Stimulated activated CD8-positive, alpha-beta memory T cell treated with anti-CD3 and anti-CD28 coated beads, Interleukin-2, amount 100 ng/mL, for 1 hour (primary cell): ENCODE results near the gene CPOX.
"Not testable (repeated sequence)": the region's sequence is repeated elsewhere in the genome, so short reads cannot be mapped to it uniquely, and the experiment has no call there.

ENCODE experiments used
- DNase-seq, 2 donors: peaks; one replicate each; pipeline ENCODE4 v3.0.0-alpha.2; 2020; ENCODE audit warnings: low read depth in 2 of 2

The CPOX gene

DNA sequence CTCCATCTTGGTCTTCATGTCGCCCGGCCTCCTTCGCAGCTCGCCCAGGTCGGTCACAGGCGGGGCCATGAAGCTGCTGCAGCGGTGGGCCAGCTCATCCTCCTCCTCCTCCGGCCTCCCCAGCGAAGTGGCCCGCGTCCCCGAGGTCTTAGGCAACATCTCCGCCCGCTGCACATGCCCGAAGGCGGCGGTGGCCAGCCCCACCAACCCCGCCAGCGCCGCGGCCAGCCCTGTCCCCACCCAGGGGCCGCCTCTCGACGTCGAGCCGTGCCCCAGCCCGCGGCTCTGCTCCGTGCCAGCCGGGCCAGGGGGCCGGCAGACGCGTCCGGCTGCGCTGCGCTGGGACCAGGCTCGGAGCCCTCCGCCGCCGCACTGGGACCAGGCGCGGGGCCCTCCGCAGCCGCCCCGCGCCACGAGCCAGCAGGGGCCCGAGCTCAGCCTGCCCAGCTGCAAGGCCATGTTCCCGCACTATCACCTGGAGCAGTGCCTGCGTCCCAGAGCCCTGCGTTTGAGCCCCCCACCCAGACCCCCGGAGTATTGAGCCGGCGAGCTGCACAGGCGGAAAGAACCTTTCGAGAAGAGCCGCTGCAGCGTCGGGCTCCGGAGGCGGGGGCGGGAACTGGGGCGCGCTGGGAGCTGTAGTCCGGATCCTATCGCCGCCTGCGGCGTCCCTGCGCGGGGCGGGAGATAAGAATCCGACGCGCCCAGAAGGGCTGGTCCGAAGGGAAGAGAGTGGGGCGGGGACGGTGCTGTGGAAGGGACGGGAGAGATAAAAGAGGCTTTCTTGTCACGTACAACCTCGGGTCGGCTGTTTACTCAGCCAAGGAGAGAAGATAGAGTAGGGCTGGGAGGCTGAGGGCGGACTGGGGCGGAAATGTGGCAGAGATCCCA lies at the start of gene CPOX:
Gene CPOX, minus strand, starts transcription at position 566 of the 891 bp plus-strand sequence. Its CDS starts 107 bp downstream, at position 459.
- DNase-seq: peak; percentile 50 to 65

DNA sequence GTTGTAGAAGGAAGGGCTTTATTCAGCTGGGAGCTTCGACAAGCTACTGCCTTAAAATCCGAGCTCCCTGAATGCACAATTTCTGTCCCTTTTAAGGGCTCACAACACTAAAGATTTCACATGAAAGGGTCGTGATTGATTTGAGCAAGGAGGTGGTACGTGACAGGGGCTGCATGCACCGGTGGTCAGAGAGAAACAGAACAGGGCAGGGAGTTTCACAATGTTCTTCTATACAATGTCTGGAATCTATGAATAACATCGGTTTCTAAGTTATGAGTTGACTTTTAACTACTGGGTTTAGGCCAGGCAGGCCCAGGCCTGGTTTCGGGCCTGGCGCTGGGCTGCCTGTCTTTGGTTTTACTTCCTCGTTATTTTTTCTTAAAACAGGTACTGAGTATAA lies 49.4 kb upstream of the CPOX start:
- not testable (repeated sequence) for DNase-seq

DNA sequence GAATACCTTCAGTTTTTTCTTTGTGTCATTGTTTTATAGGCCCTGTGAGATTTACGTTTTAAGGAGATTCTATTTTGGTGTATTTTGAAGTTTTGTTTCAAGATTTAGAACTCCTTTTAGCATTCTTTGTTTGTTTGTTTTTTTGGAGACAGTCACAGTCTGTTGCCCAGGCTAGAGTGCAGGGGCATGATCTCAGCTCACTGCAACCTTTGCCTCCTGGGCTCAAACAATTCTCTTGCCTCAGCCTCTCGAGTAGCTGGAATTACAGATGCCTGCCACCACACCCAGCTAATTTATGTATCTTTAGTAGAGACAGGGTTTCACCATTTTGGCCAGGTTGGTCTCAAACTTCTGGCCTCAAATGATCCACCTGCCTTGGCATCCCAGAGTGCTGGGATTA lies 48.3 kb upstream of the CPOX start:
- DNase-seq: not testable (repeated sequence)

DNA sequence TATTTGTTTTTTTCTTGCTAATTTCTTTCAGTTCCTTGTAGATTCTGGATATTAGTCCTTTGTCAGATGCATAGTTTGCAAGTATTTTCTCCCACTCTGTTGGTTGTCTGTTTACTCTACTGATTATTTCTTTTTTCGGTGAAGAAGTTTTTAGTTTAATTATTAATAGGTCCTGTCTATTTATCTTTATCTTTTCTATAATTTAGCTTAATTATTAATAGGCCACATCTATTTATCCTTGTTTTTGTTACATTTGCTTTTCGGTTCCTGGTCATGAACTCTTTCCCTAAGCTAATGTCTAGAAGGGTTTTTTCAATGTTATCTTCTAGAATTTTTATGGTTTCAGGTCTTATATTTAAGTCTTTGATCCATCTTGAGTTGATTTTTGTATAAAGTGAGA lies 45.1 kb upstream of the CPOX start:
- not testable (repeated sequence) for DNase-seq

- no peak for DNase-seq
These were observed 37.0 kb upstream of the CPOX start for GRCh38 chr3:98630416-98630815.

DNA sequence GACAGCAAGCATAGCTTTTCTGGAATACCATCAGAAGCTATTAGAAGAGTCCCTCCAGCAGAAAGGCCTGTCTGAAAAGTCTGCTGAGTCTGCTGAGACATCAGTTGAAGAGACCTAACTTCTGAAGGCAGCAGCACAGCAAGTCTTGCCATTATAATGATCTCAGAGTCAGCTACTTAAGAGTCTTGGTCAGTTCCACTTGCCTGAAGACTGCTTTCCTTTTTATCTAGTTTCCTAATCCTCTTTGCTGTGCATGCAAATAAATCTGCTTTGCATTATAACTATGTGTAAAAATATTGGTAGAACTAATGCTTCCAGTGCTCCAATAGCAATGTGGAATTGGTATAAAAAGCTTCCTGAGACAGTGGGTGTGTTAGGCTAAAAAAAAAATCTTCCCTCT lies 34.9 kb upstream of the CPOX start:
- no peak for DNase-seq

DNA sequence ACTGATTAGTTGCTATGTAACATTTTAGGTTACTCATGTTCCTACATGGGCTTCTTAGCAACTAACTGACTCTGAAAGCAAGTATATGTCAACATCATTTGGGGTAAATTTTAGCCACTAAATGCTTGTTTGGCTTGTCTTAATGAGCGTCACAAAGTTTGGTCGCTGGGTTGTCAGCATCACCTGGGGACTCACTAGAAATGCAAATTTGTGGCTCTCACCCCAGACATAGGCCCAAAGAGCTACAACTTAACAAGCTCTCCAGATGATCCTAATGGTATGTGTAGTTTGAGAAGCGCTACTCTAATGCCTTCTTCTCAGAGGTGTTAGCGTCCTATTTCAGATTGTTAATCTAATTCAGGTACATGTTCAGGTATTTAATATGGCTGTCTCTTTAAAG lies 32.7 kb upstream of the CPOX start:
- DNase-seq: no peak

DNA sequence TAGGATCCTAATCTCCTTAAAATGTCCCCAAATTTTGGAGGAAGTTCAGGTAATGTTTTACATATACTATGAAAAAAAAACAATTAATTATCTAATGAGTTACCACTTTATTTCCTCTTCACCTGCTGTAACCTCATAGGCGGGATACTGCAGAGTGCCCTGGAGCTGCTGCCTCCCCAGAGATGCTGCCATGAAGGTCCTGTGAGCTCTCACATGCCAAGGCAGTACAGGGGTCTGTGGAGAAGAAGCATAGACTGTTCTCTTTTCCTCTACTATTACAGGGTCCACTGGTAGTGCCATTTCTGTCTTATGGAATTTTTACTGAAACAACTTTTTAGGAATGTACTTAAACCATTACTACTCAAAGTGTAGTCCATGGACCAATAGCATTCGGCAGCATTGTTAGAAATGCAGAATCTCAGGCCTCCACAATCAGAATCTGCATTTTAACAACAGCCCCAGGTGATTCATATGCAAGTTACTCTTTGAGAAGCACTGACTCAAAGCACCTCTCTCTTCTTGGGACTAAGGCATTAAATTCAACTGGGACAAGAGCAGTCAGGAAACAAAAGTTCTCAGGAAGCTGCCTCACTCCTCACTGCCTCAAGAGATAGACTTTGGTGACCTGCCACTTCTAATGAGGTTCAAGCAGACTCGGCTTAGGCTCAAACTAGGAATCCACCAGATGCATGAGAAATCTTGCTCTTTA lies 30.3 kb upstream of the CPOX start:
- no peak for DNase-seq

DNA sequence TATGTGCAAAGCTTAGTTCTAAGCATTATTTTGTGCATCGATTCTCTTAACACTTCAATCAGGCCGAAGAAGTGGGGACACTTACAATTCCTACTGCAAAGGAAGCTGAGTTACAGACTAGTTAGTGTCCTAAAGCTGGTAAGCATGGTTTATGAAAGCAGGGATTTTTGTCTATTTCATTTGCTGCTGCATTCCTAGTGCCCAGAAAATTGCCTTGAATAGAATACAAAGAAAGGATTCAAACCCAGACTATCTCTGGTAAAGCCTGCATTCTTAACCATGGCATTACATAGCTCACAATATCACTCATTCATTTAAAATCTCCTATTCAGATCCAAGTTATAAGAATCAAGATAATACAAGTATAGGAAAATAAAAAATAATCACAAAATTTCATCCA lies 24.4 kb upstream of the CPOX start:
- DNase-seq: no peak

DNA sequence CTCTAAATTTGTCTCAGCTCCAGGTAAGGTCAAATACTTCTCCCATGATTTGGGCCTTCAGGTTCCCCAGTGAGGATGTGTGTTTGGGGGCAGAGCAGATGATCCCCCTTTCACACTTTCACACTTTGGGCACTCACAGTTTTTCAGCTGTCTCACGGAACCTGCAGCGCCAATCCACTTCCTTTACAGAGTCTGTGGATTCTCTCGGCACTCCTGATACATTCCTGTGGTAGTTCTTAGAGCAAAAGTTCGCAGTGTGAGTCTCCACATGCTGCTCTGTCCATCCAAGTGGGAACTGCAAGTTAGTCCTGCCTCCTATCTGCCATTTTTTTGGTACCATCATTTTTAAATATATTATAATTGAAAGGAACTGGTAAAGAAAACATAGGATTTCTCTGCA lies 20.2 kb upstream of the CPOX start:
- DNase-seq: no peak

DNA sequence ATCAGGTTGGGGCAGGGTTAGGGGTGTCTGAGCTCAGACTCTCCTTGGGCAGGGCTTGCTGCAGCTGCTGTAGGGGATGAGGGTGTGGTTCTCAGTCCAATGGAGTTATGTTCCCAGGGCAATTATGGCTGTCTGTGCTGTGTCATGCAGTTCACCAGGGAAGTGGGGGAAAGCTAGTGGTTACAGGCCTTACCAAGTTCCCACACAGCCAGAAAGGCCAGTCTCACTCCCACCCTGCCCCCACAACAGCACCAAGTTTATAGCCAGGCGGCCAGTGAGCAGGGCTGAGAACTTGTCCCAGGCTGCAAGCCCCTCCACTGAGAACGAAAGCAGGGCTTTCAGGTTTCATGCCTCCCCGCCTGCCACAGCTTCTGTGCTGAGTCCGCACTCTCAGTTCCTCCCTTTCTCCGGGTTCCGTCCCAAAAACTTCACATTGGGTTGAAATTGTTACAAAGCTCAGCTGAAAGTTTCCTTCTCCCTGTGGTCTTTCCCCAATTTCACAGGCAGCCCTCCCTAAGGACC lies 19.6 kb upstream of the CPOX start:
- no peak for DNase-seq

DNA sequence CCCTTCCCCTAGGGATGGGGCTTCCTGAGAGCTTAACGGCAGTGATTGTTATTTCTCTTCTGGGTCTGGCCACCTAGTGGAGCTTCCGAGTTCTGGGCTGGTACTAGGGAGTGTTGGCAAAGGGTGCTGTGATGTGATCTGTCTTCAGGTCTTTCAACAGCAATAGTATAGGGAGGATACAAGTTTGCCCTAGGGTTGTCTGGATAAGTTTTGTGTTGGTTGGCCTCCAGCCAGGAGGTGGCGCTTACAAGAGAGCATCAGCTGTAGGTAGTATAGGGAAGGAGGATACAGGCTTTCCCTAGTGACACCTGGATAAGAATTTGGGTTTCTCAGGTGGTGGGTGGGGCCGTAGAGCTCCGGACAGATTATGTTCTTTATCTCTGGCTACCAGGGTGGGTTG lies 19.2 kb upstream of the CPOX start:
- no peak for DNase-seq

DNA sequence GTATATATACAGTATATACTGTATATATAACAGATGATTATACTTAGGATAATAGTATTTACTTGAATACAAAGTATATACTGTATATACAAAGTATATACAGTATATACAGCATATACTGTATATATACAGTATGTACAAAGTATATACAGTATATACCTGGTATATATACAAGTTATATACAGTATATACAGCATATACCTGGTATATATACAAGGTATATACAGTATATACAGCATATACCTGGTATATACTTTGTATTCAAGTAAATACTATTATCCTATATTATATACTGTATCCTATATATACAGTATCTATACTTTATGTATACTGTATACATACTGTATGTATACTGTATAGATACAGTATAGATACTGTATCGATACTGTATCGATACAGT lies 14.6 kb upstream of the CPOX start:
- DNase-seq: no peak

GRCh38 chr3:98603580-98603979 lies 10.2 kb upstream of the CPOX start:
- DNase-seq: no peak

DNA sequence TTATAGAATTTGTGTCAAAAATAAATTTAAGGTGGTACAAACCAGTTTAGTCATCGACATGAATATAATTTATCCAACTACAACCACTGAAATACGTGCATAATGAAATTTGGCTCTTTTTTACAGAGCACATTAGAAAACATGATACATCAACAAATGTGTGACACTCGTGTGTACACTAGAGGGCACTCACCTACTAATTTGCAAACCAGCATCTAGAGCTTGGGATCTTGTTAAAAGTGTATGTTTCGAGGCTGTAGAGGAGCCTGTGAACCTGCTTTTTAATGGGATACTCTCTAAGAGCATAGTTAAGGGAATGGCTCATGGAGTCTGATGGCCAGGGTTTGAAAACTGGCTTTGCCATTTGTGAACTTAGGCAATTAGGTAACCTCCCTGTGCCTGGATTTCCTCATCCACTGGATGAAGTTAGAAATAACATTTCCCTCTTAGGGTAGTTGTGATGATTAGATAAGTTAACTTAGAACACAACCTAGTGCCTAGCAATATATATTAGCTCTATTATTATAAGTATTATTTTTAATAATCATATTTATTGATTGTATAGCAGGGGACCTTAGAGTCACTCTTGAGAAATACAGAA lies 8.8 kb upstream of the CPOX start:
- DNase-seq: no peak

- no peak for DNase-seq
These were observed 7.8 kb upstream of the CPOX start for GRCh38 chr3:98601180-98601579.

DNA sequence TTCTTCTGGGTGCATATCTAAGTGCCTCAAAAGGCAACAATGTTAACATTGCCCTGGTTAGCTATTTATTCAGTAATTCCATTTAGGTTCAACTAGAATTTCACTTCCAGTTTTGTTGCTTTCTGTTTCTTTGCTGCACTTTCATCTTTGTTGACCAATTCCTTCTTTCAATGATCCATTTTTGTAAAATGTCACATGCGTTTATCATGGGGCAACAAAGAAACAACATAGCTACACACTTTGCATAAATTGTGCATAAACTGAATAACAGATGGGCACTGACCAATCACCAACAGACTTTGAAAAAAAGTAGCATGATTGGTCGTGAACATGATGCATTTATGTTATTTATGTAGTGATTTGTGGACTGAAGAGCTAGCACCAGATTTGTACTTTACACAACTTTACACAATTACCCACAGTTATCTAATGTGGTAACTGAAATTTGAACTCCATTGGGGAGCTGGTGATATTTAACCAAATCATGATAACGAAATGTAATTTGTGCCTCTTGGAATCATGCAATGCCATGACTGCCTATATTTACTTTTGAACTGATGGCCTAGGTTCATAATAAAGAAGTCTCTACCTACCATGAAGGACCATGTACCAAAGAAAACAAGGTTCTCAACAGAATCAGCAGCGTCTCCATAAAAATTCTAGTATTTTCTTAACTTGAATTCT lies 7.1 kb upstream of the CPOX start:
- DNase-seq: no peak

DNA sequence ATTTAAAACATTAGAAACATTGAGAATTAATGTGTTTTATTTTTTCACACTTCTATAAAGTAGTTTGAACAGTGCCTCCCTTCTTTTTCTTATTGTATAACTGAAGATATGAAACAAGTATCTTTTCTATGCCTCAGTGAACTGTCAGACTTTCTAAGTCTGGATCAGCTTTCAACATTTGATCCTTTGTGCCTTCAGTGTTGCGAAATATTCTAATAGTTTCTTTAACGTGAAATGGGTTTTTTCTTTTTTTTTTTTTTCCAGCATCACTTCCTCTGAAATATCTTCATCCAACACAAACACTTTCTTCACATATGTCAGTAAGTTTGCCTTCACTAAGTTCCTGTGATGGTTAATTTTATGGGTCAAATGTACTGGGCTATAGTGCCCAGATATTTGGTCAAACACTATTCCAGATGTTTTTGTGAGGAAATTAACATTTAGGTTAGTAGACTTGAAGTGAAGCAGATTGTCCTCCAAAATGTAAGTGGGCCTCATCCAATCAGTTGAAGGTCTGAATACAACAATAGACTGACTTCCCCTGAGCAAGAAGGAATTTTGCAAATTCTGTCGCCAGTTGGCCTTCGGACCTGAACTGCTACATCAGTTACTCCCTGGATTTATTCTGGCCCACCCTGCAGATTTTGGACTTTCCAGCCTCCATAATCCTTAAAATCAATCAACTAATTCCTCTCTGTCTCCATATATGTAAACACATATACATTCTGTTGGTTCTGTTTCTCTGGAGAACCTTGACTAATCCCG lies 6.4 kb upstream of the CPOX start:
- DNase-seq: no peak

DNA sequence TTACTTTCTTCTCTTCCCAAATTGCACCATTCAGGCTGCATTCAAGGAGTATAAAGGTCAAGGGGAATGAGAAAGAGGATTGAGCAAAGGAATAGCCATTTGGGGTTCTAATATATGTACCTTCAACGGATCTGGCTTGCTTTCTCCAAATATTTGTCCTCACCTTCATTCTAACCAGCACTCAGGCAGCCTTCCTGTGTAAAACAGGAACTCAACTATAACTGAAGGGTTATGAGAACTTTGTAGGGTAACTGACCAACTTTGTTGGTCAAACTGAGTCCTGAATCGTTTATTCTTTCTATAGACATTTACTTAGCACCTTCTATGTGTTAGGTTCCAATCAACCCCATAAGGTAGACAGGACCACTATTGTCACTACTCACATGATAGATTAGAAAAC lies 5.1 kb upstream of the CPOX start:
- no peak for DNase-seq

DNA sequence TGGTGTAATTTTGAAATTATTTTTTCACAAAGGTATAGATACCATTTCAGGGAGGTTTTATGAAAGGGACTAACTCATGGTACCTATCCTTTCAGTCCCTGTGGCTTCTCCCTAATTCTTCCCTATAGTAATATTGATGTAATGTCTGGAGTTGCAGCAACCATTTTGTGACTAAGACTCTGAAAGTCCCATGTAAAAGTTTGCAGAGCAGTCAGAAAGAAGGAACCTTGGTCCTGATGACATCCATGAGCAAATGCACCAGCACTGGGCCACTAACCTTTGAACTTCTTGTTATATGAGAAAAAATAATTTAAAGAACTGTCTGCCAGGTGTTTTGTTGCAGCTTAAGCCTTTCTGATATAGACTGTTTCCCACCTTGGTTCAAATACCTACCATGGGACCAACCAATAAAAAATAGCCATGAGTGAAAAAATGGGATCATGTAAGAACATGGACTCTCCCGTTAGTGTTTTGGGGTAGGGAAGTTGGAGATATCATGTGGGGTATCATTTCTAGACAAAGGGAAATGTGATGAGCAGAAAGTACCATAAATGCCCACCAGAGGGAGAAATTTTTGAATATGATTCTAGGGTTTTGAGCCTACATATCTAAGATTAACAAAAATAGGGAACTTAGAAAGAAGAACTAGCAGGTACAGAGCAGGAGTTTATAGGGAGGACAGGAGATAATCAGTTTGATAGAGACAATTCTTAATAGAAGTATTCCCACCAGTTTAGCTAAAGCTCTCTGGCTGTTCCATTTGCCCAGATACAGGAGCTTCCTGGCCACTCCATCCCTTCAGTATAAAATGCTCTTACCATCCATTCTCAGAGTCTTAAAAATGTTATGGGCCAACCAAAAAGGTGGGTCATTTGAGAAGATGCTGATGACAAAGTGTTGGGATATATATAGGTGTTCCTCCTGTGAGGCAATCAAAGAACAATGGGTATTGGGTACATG lies 3.4 kb upstream of the CPOX start:
- no peak for DNase-seq
